Stimulated activated naive B cell treated with anti-CD40 and anti-IgM and Interleukin-4, amounts not matched to agents 10 μg/mL and 1 μg/mL and 100 μg/mL, for 72 hours (primary cell): ENCODE measurements around the gene STIP1.

Experiments used
- ATAC-seq, 2 donors: fragments of 150-1000 bp; cut with Tn5 transposase; replicated peaks; 2 replicates each; pipeline ENCODE4 v1.10.0; 2021; ENCODE audit warnings: moderate library complexity in 1 of 2
- DNase-seq: peaks from one replicate; pipeline ENCODE4 v3.0.0; 2021
- H3K27ac Mint-ChIP-seq: one replicate; pipeline ENCODE4 v1.8.0; 2022; ENCODE audit warnings: mild to moderate bottlenecking, mixed read lengths
- H3K27me3 Mint-ChIP-seq, 2 donors: one replicate each; pipeline ENCODE4 v1.8.0; 2022; ENCODE audit warnings: mixed read lengths in 2 of 2
- H3K36me3 Mint-ChIP-seq, 2 donors: one replicate each; pipeline ENCODE4 v1.8.0; 2022; ENCODE audit warnings: mixed read lengths in 2 of 2, mild to moderate bottlenecking in 1 of 2
- H3K4me1 Mint-ChIP-seq, 2 donors: one replicate each; pipeline ENCODE4 v1.8.0; 2022; ENCODE audit warnings: mixed read lengths in 2 of 2, mild to moderate bottlenecking in 1 of 2
- H3K4me3 Mint-ChIP-seq, 2 donors: one replicate each; pipeline ENCODE4 v1.8.0; 2022; ENCODE audit warnings: mild to moderate bottlenecking in 2 of 2, mixed read lengths in 2 of 2, moderate library complexity in 1 of 2
- H3K9me3 Mint-ChIP-seq, 2 donors: one replicate each; pipeline ENCODE4 v1.8.0; 2022; ENCODE audit warnings: mixed read lengths in 2 of 2, mild to moderate bottlenecking in 1 of 2

STIP1 gene

GRCh38 chr11:64170419-64170818 lies 15.6 kb upstream of the STIP1 start:
- Mint-ChIP-seq H3K27ac (no peak overlapping the region), H3K4me3 (no peak overlapping the region), H3K36me3 (peaks cover 4 to 8% of the 10 kb centered on the region in 2 donors), H3K4me1 (peaks cover 10 to 14% of the 10 kb centered on the region in 2 donors), H3K27me3 (no peaks in the 10 kb centered on the region), H3K9me3 (no peaks in the 10 kb centered on the region)
- ATAC-seq (no peak), DNase-seq (no peak)

- Mint-ChIP-seq H3K4me3 (no peak overlapping the region), H3K27me3 (no peaks in the 10 kb centered on the region), H3K36me3 (peaks cover 7 to 15% of the 10 kb centered on the region in 2 donors), H3K4me1 (peaks cover 15 to 25% of the 10 kb centered on the region in 2 donors), H3K9me3 (peaks cover 0 to 3% of the 10 kb centered on the region in 2 donors), H3K27ac (no peak overlapping the region)
- DNase-seq (no peak), ATAC-seq (no peak)
Observed at GRCh38 chr11:64173616-64174355, 12.2 kb upstream of the STIP1 start.

- H3K9me3 Mint-ChIP-seq: peaks cover 0 to 4% of the 10 kb centered on the region in 2 donors
- ATAC-seq (no peak), DNase-seq (no peak)
- H3K36me3 Mint-ChIP-seq: peaks cover 5 to 16% of the 10 kb centered on the region in 2 donors
- H3K27me3 Mint-ChIP-seq: no peaks in the 10 kb centered on the region
- H3K27ac Mint-ChIP-seq: no peak overlapping the region
- H3K4me1 Mint-ChIP-seq: peaks cover 24 to 41% of the 10 kb centered on the region in 2 donors
- H3K4me3 Mint-ChIP-seq: no peak overlapping the region
Observed at GRCh38 chr11:64176751-64177150, 9.2 kb upstream of the STIP1 start.

- DNase-seq: peak; percentile 26
- Mint-ChIP-seq H3K36me3 (peaks cover 5 to 21% of the 10 kb centered on the region in 2 donors), H3K4me3 (peak overlapping the region in 1 of 2 donors; percentile 11), H3K27me3 (no peaks in the 10 kb centered on the region), H3K27ac (peak overlapping the region; percentile 62), H3K4me1 (peaks cover 30 to 50% of the 10 kb centered on the region in 2 donors), H3K9me3 (peaks cover 0 to 4% of the 10 kb centered on the region in 2 donors)
- ATAC-seq: peak; percentile 85 to 89
Observed at GRCh38 chr11:64178203-64178602, 7.8 kb upstream of the STIP1 start.

- H3K36me3 Mint-ChIP-seq: peaks cover 5 to 15% of the 10 kb centered on the region in 2 donors
- H3K27me3 Mint-ChIP-seq: no peaks in the 10 kb centered on the region
- no peak for ATAC-seq
- DNase-seq: no peak
- H3K4me1 Mint-ChIP-seq: peaks cover 34 to 55% of the 10 kb centered on the region in 2 donors
- H3K27ac Mint-ChIP-seq: no peak overlapping the region
- peaks cover 0 to 4% of the 10 kb centered on the region in 2 donors for H3K9me3 Mint-ChIP-seq
- H3K4me3 Mint-ChIP-seq: no peak overlapping the region
Observed at GRCh38 chr11:64178951-64179639, 6.9 kb upstream of the STIP1 start.

- no peaks in the 10 kb centered on the region for H3K27me3 Mint-ChIP-seq
- DNase-seq (no peak), ATAC-seq (no peak)
- peaks cover 5 to 14% of the 10 kb centered on the region in 2 donors for H3K36me3 Mint-ChIP-seq
- H3K9me3 Mint-ChIP-seq: peaks cover 0 to 4% of the 10 kb centered on the region in 2 donors
- H3K4me3 Mint-ChIP-seq: no peak overlapping the region
- H3K4me1 Mint-ChIP-seq: peaks cover 35 to 62% of the 10 kb centered on the region in 2 donors
- no peak overlapping the region for H3K27ac Mint-ChIP-seq
Observed at GRCh38 chr11:64180891-64181290, 5.1 kb upstream of the STIP1 start.

GRCh38 chr11:64181506-64182411 lies 4.2 kb upstream of the STIP1 start:
- ATAC-seq: no peak
- Mint-ChIP-seq H3K36me3 (peaks cover 7 to 17% of the 10 kb centered on the region in 2 donors), H3K4me3 (peak overlapping the region; percentile 47 to 56), H3K27ac (peak overlapping the region; percentile 76), H3K27me3 (no peaks in the 10 kb centered on the region), H3K4me1 (peaks cover 35 to 62% of the 10 kb centered on the region in 2 donors), H3K9me3 (peaks cover 0 to 4% of the 10 kb centered on the region in 2 donors)
- DNase-seq: peak; percentile 41

GRCh38 chr11:64183890-64184289 lies 2.1 kb upstream of the STIP1 start:
- ATAC-seq: no peak
- no peaks in the 10 kb centered on the region for H3K27me3 Mint-ChIP-seq
- DNase-seq: no peak
- peak overlapping the region in 1 of 2 donors; percentile 39 for H3K4me3 Mint-ChIP-seq
- H3K9me3 Mint-ChIP-seq: no peaks in the 10 kb centered on the region
- H3K36me3 Mint-ChIP-seq: peaks cover 2 to 9% of the 10 kb centered on the region in 2 donors
- peaks cover 26 to 50% of the 10 kb centered on the region in 2 donors for H3K4me1 Mint-ChIP-seq
- no peak overlapping the region for H3K27ac Mint-ChIP-seq

GRCh38 chr11:64185175-64185692 lies 737 bp upstream of the STIP1 start:
- ATAC-seq: peak; percentile 10 to 12
- H3K27me3 Mint-ChIP-seq: no peaks in the 10 kb centered on the region
- DNase-seq: no peak
- peaks cover 26 to 49% of the 10 kb centered on the region in 2 donors for H3K4me1 Mint-ChIP-seq
- no peaks in the 10 kb centered on the region for H3K9me3 Mint-ChIP-seq
- H3K36me3 Mint-ChIP-seq: peaks cover 5 to 13% of the 10 kb centered on the region in 2 donors
- peak overlapping the region in 1 of 2 donors; percentile 98 for H3K4me3 Mint-ChIP-seq
- H3K27ac Mint-ChIP-seq: peak overlapping the region; percentile 98

GRCh38 chr11:64186492-64187165 lies 658 bp downstream of the STIP1 start:
- Mint-ChIP-seq H3K9me3 (no peaks in the 10 kb centered on the region), H3K27ac (no peak overlapping the region), H3K4me3 (no peak overlapping the region), H3K36me3 (peaks cover 6 to 13% of the 10 kb centered on the region in 2 donors), H3K27me3 (no peaks in the 10 kb centered on the region), H3K4me1 (peaks cover 17 to 45% of the 10 kb centered on the region in 2 donors)
- ATAC-seq (no peak), DNase-seq (no peak)

- Mint-ChIP-seq H3K27ac (no peak overlapping the region), H3K4me3 (no peak overlapping the region), H3K9me3 (no peaks in the 10 kb centered on the region), H3K36me3 (peaks cover 23 to 37% of the 10 kb centered on the region in 2 donors), H3K4me1 (peaks cover 4 to 16% of the 10 kb centered on the region in 2 donors), H3K27me3 (no peaks in the 10 kb centered on the region)
- ATAC-seq: no peak
- DNase-seq: no peak
Observed at GRCh38 chr11:64192434-64192833, 6.5 kb downstream of the STIP1 start.

- H3K27me3 Mint-ChIP-seq: no peaks in the 10 kb centered on the region
- peak overlapping the region; percentile 71 for H3K27ac Mint-ChIP-seq
- no peaks in the 10 kb centered on the region for H3K9me3 Mint-ChIP-seq
- peaks cover 30 to 48% of the 10 kb centered on the region in 2 donors for H3K36me3 Mint-ChIP-seq
- H3K4me1 Mint-ChIP-seq: peaks cover 4 to 6% of the 10 kb centered on the region in 2 donors
- no peak for DNase-seq
- ATAC-seq: no peak
- no peak overlapping the region for H3K4me3 Mint-ChIP-seq
Observed at GRCh38 chr11:64196626-64197025, 10.7 kb downstream of the STIP1 start.

- no peak overlapping the region for H3K27ac Mint-ChIP-seq
- no peak for DNase-seq
- no peak for ATAC-seq
- no peaks in the 10 kb centered on the region for H3K9me3 Mint-ChIP-seq
- no peaks in the 10 kb centered on the region for H3K27me3 Mint-ChIP-seq
- peaks cover 10 to 12% of the 10 kb centered on the region in 2 donors for H3K4me1 Mint-ChIP-seq
- peaks cover 31 to 55% of the 10 kb centered on the region in 2 donors for H3K36me3 Mint-ChIP-seq
- no peak overlapping the region for H3K4me3 Mint-ChIP-seq
Observed at GRCh38 chr11:64198511-64198910, 12.5 kb downstream of the STIP1 start.
